H1 (cell line): ENCODE results near the gene ARMC3. TPM values are rescaled to one million over a fixed set of nuclear protein-coding genes. Genes with fewer than 3 reads are reported as not detected.

ENCODE experiments used
- CTCF ChIA-PET: fragments of 300-600 bp; sonication (Branson Sonifier 250); formaldehyde crosslinking; loops from one replicate; lab custom pipeline; 2021; ENCODE audit not compliant: partially characterized antibody; lab: Charles Lee
- POLR2A ChIA-PET: fragments of 300-600 bp; sonication (Branson Sonifier 250); formaldehyde crosslinking; loops from one replicate; lab custom pipeline; 2021; ENCODE audit warnings: inconsistent platforms; ENCODE audit not compliant: partially characterized antibody; lab: Charles Lee
- DNase-seq, 2 experiments: peaks; one replicate each; pipeline versions ENCODE4 v3.0.0 to v3.0.0-alpha.2; 2010 to 2022; ENCODE audit warnings: low spot score in 2 of 2, low read depth in 1 of 2, mixed read lengths in 1 of 2
- FAIRE-seq: peaks from 2 replicates; lab custom pipeline; 2011; peaks lifted over from hg19 to GRCh38; lab: Jason Lieb, UNC
- H2AFZ ChIP-seq: 2 replicates; pipeline ENCODE4 v1.8.1; 2012; ENCODE audit warnings: low read length, inconsistent platforms
- H2AK5ac ChIP-seq: 2 replicates; pipeline ENCODE4 v1.6.1; 2013; ENCODE audit warnings: low read depth, low read length
- H2BK120ac ChIP-seq: replicated peaks from 2 replicates; pipeline ENCODE3; 2013; ENCODE audit warnings: low read depth, low read length, inconsistent platforms
- H2BK12ac ChIP-seq: 2 replicates; pipeline ENCODE4 v1.6.1; 2013; ENCODE audit warnings: low read depth, low read length
- H2BK15ac ChIP-seq: 2 replicates; pipeline ENCODE4 v1.6.1; 2013; ENCODE audit warnings: low read length
- H2BK20ac ChIP-seq: 2 replicates; pipeline ENCODE4 v1.6.1; 2013; ENCODE audit warnings: low read length
- H2BK5ac ChIP-seq: 2 replicates; pipeline ENCODE4 v1.6.1; 2013; ENCODE audit warnings: low read depth, low read length
- H3K14ac ChIP-seq: 2 replicates; pipeline ENCODE4 v1.6.1; 2013; ENCODE audit warnings: inconsistent platforms; ENCODE audit not compliant: insufficient read length
- H3K18ac ChIP-seq: 2 replicates; pipeline ENCODE4 v1.6.1; 2013; ENCODE audit warnings: low read length; ENCODE audit errors: extremely low read depth
- H3K23ac ChIP-seq: 2 replicates; pipeline ENCODE4 v1.6.1; 2013; ENCODE audit warnings: inconsistent platforms; ENCODE audit not compliant: insufficient read length
- H3K23me2 ChIP-seq: 2 replicates; pipeline ENCODE4 v1.6.1; 2013; ENCODE audit warnings: low read depth, low read length
- H3K27ac ChIP-seq: 2 replicates; pipeline ENCODE4 v1.6.1; 2011; ENCODE audit warnings: low read depth, low read length, inconsistent platforms
- H3K27me3 ChIP-seq, 4 experiments: replicated peaks in 1 of 4; 1 replicate in 1 of 4; 2 replicates in 3 of 4; pipeline versions ENCODE4 v1.6.1 to v1.8.1; 2011 to 2013; ENCODE audit warnings: low read length in 3 of 4, mild to moderate bottlenecking in 3 of 4, inconsistent platforms in 2 of 4, mixed read lengths in 2 of 4, moderate library complexity in 1 of 4; ENCODE audit not compliant: control insufficient read depth in 3 of 4, insufficient read depth in 3 of 4; ENCODE audit errors: extremely low read depth in 1 of 4
- H3K36me3 ChIP-seq, 4 experiments: 2 replicates each; pipeline versions ENCODE4 v1.6.1 to v1.8.1; 2011 to 2013; ENCODE audit warnings: mild to moderate bottlenecking in 4 of 4, low read length in 3 of 4, moderate library complexity in 2 of 4, control low read depth in 1 of 4, inconsistent platforms in 1 of 4; ENCODE audit not compliant: insufficient read depth in 4 of 4, control insufficient read depth in 2 of 4
- H3K4ac ChIP-seq: replicated peaks from 2 replicates; pipeline ENCODE3; 2013; ENCODE audit warnings: low read length, low read depth, mixed read lengths, inconsistent platforms; ENCODE audit not compliant: insufficient read length
- H3K4me1 ChIP-seq, 4 experiments: replicated peaks in 1 of 4; 1 replicate in 1 of 4; 2 replicates in 3 of 4; pipeline versions ENCODE4 v1.6.1 to v1.8.1; 2011 to 2013; ENCODE audit warnings: low read length in 3 of 4, inconsistent platforms in 2 of 4, mixed read lengths in 1 of 4; ENCODE audit not compliant: insufficient read depth in 4 of 4, control insufficient read depth in 3 of 4
- H3K4me2 ChIP-seq, 2 experiments: 2 replicates each; pipeline versions ENCODE4 v1.6.1 to v1.8.1; 2011 to 2013; ENCODE audit warnings: low read depth in 2 of 2, low read length in 2 of 2, control low read depth in 1 of 2, inconsistent platforms in 1 of 2, mild to moderate bottlenecking in 1 of 2; ENCODE audit not compliant: insufficient read depth in 1 of 2
- H3K4me3 ChIP-seq, 4 experiments: fragments of 200-600, 300-600 bp in 1 of 4; sonication (generic), shearing (Covaris generic), sonication (Bioruptor Twin) in 1 of 4; 2 replicates each; pipeline versions ENCODE4 v1.5.1 to v1.8.1; 2011 to 2016; ENCODE audit warnings: low read length in 4 of 4, low read depth in 3 of 4, control low read depth in 2 of 4, inconsistent platforms in 2 of 4, mild to moderate bottlenecking in 2 of 4, mixed read lengths in 1 of 4, moderate library complexity in 1 of 4; ENCODE audit not compliant: insufficient read depth in 2 of 4; ENCODE audit errors: extremely low read depth in 1 of 4
- H3K56ac ChIP-seq: replicated peaks from 2 replicates; pipeline ENCODE3; 2013; ENCODE audit warnings: low read depth, mild to moderate bottlenecking, mixed read lengths, low read length, inconsistent platforms; ENCODE audit not compliant: insufficient read length
- H3K79me1 ChIP-seq: 2 replicates; pipeline ENCODE4 v1.6.1; 2013; ENCODE audit warnings: low read depth, low read length, control low read depth
- H3K79me2 ChIP-seq, 2 experiments: 2 replicates each; pipeline versions ENCODE4 v1.6.1 to v1.8.1; 2012 to 2013; ENCODE audit warnings: low read length in 2 of 2, mild to moderate bottlenecking in 2 of 2, inconsistent platforms in 1 of 2; ENCODE audit not compliant: insufficient read depth in 2 of 2, control insufficient read depth in 1 of 2
- H3K9ac ChIP-seq, 4 experiments: replicated peaks in 1 of 4; 1 replicate in 1 of 4; 2 replicates in 3 of 4; pipeline versions ENCODE4 v1.6.1 to v1.8.1; 2011 to 2013; ENCODE audit warnings: low read depth in 3 of 4, low read length in 3 of 4, control low read depth in 2 of 4, mild to moderate bottlenecking in 2 of 4, moderate library complexity in 2 of 4, inconsistent platforms in 1 of 4; ENCODE audit errors: extremely low read depth in 1 of 4
- H3K9me3 ChIP-seq, 2 experiments: 2 replicates each; pipeline versions ENCODE4 v1.6.1 to v1.8.1; 2012 to 2013; ENCODE audit warnings: mild to moderate bottlenecking in 2 of 2, moderate library complexity in 2 of 2, control low read depth in 1 of 2, inconsistent platforms in 1 of 2, low read depth in 1 of 2, low read length in 1 of 2, mixed read lengths in 1 of 2; ENCODE audit not compliant: insufficient read depth in 2 of 2
- H4K20me1 ChIP-seq, 2 experiments: replicated peaks in 1 of 2; 2 replicates each; pipeline versions ENCODE3 to v1.8.1; 2011 to 2013; ENCODE audit warnings: inconsistent platforms in 2 of 2, low read length in 2 of 2, mild to moderate bottlenecking in 1 of 2; ENCODE audit not compliant: insufficient read depth in 2 of 2, control insufficient read depth in 1 of 2
- H4K5ac ChIP-seq: 2 replicates; pipeline ENCODE4 v1.6.1; 2013; ENCODE audit warnings: low read length, low read depth, mixed read lengths, inconsistent platforms; ENCODE audit not compliant: insufficient read length
- H4K8ac ChIP-seq: 2 replicates; pipeline ENCODE4 v1.8.0; 2013; ENCODE audit warnings: mild to moderate bottlenecking, moderate library complexity, low read length, inconsistent platforms; ENCODE audit not compliant: insufficient read depth; ENCODE audit errors: extremely low read depth
- H4K91ac ChIP-seq: replicated peaks from 2 replicates; pipeline ENCODE3; 2013; ENCODE audit warnings: low read length, mixed read lengths, inconsistent platforms; ENCODE audit not compliant: insufficient read length
- BRCA1 ChIP-seq: IDR thresholded peaks from 2 replicates; pipeline ENCODE4 v1.6.1; 2012; ENCODE audit warnings: low read depth, low read length, improper control_type of control experiment
- CBX5 ChIP-seq: fragments of 300-800, 300-1000 bp; sonication (generic); IDR thresholded peaks from 2 replicates; pipeline ENCODE4 v1.7.1; 2016; ENCODE audit warnings: antibody characterized with exemption, low read length, low read depth
- CEBPB ChIP-seq: IDR thresholded peaks from 2 replicates; pipeline ENCODE4 v1.6.1; 2012; ENCODE audit warnings: low read depth, low read length
- KDM1A ChIP-seq: fragments of 200-600, 300-600 bp; sonication (generic); IDR thresholded peaks from 2 replicates; pipeline ENCODE4 v1.7.1; 2016; ENCODE audit warnings: mild to moderate bottlenecking, low read length, borderline replicate concordance
- KDM4A ChIP-seq: IDR thresholded peaks from one replicate; pipeline ENCODE4 v1.7.1; 2012; ENCODE audit warnings: low read depth, mild to moderate bottlenecking, moderate library complexity, low read length, inconsistent platforms; ENCODE audit not compliant: severe bottlenecking
- NRF1 ChIP-seq: IDR thresholded peaks from 2 replicates; pipeline ENCODE4 v1.6.1; 2011; ENCODE audit warnings: mild to moderate bottlenecking, low read depth, low read length, improper control_type of control experiment
- RBBP5 ChIP-seq: IDR thresholded peaks from 2 replicates; pipeline ENCODE4 v1.7.1; 2012; ENCODE audit warnings: low read depth, mild to moderate bottlenecking, inconsistent platforms, low read length, moderate library complexity, borderline replicate concordance
- SIRT6 ChIP-seq: IDR thresholded peaks from one replicate; pipeline ENCODE4 v1.7.1; 2012; ENCODE audit warnings: low read length, inconsistent platforms
- SIX5 ChIP-seq: IDR thresholded peaks from 2 replicates; pipeline ENCODE4 v1.6.1; 2011; ENCODE audit warnings: mild to moderate bottlenecking, low read depth, low read length
- SP2 ChIP-seq: IDR thresholded peaks from 2 replicates; pipeline ENCODE4 v1.6.1; 2012; ENCODE audit warnings: mild to moderate bottlenecking, low read length, inconsistent platforms
- SP4 ChIP-seq: IDR thresholded peaks from 2 replicates; pipeline ENCODE4 v1.6.1; 2012; ENCODE audit warnings: low read length, inconsistent platforms
- SRF ChIP-seq: IDR thresholded peaks from 2 replicates; pipeline ENCODE4 v1.6.1; 2011; ENCODE audit warnings: mild to moderate bottlenecking, low read depth, low read length, moderate library complexity
- SUZ12 ChIP-seq: fragments of 200-600 bp; sonication (generic); IDR thresholded peaks from 2 replicates; pipeline ENCODE4 v1.6.1; 2012; ENCODE audit warnings: mild to moderate bottlenecking, inconsistent platforms, low read length, moderate library complexity, mixed read lengths
- TBP ChIP-seq: IDR thresholded peaks from 2 replicates; pipeline ENCODE4 v1.6.1; 2011; ENCODE audit warnings: low read depth, low read length, improper control_type of control experiment
- TEAD4 ChIP-seq: IDR thresholded peaks from 2 replicates; pipeline ENCODE4 v1.6.1; 2012; ENCODE audit warnings: low read depth, low read length, inconsistent platforms, mixed read lengths
- WGBS, 2 experiments: shearing (Covaris generic) in 1 of 2; methylation state at CpG; one replicate each; pipeline versions ENCODE4 v1.1.6 to v1.1.7; 2013 to 2015; ENCODE audit warnings: low lambda C conversion rate in 2 of 2, mixed read lengths in 2 of 2, inconsistent platforms in 1 of 2, low coverage in 1 of 2, missing lambda C conversion rate in 1 of 2; ENCODE audit not compliant: insufficient replicate concordance in 2 of 2, insufficient coverage in 1 of 2, insufficient read length in 1 of 2; ENCODE audit errors: extremely low coverage in 1 of 2, missing lambda C conversion rate in 1 of 2; 5-methylcytosine and 5-hydroxymethylcytosine counted together
- polyA plus RNA-seq, 7 experiments: library from polyadenylated mRNA; depleted of rRNA in 3 of 7; stranded (reverse) in 5 of 7; unstranded in 2 of 7; fragments of >200 nt in 5 of 7; fragments of 200-250 nt in 2 of 7; gene quantifications; 1 replicate in 5 of 7; 2 replicates in 1 of 7; 4 replicates in 1 of 7; pipeline versions ENCODE4 v1.2.1 to v1.2.3, GENCODE V29; 2011 to 2013; ENCODE audit warnings: missing spikeins in 2 of 7, mixed read lengths in 2 of 7
- total RNA-seq: library from RNA; stranded (reverse); fragmentation: NEBNext Ultra II Directional; extraction: Animal tissue kit (Norgen Biotek cat#: 25700); gene quantifications from 2 replicates; pipeline ENCODE4 v1.2.1, GENCODE V29; 2021

The ARMC3 gene
- total and polyA plus RNA-seq, 2 of the 8 experiments (the other 6 are each of a cell fraction or from before 2014, with no cell fraction given), result 0.15 TPM

DNA sequence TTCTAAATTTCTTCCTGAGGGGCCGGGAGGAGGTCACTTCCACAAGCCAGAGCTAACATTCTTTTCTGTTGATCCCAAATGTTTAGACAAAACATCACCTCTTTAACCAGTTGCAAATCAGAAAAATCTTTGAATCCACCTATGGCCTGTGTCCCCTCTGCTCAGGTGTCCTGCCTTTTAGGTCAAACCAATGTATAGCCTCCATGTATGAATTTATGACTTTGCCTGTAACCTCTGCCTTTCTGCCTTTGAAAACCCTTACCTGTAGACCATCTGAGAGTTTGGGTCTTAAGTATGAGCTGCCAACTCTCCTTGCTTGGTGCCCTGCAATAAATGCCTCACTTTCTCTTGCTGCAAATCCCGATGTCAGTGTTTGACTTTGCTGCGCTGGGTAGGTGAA lies 123.4 kb downstream of the ARMC3 start:
- Histone ChIP-seq H4K91ac (no peak overlapping the region), H2BK15ac (no peak overlapping the region), H2BK12ac (no peak overlapping the region), H4K20me1 (no peaks in the 10 kb centered on the region), H2AFZ (no peak overlapping the region), H3K27ac (no peak overlapping the region), H3K23ac (no peak overlapping the region), H2BK120ac (no peak overlapping the region), H3K36me3 (no peaks in the 10 kb centered on the region), H4K5ac (no peak overlapping the region), H3K27me3 (no peaks in the 10 kb centered on the region), H3K18ac (no peak overlapping the region), H3K23me2 (no peaks in the 10 kb centered on the region), H3K79me2 (no peaks in the 10 kb centered on the region), H3K4me2 (no peak overlapping the region), H4K8ac (no peak overlapping the region), H2AK5ac (no peak overlapping the region), H3K4ac (no peak overlapping the region), H3K79me1 (no peaks in the 10 kb centered on the region), H3K14ac (no peak overlapping the region), H2BK5ac (no peak overlapping the region), H3K56ac (no peak overlapping the region), H3K4me1 (peaks cover 0 to 17% (median 6%) of the 10 kb centered on the region in 4 experiments; a peak in 4 of 7 replicates), H3K9me3 (no peaks in the 10 kb centered on the region), H2BK20ac (no peak overlapping the region), H3K4me3 (no peak overlapping the region), H3K9ac (no peak overlapping the region)
- DNase-seq (no peak), FAIRE-seq (no peak)
- CTCF ChIA-PET, result interaction anchor here (0.8 to 1.8 kb wide), 3 partner anchors 13 to 310 kb away, joined by 3 to 11 read pairs (median 3); no protein-coding TSS in a partner anchor
- POLR2A ChIA-PET, result interaction anchor here (0.8 kb wide), 1 partner anchor 33 kb away, joined by 3 read pairs; no protein-coding TSS in a partner anchor
- 97% methylated on average over 3 of the region's 3 CpGs; no CpG with 5 or more reads in 1 of the 2 experiments for WGBS, 2 experiments
- no peak for TF ChIP-seq RBBP5
- no peak for TF ChIP-seq CEBPB
- no peak for TF ChIP-seq SP4
- TF ChIP-seq KDM4A, result no peak
- TF ChIP-seq SP2, result no peak
- TF ChIP-seq TEAD4, result no peak
- no peak for TF ChIP-seq NRF1
- no peak for TF ChIP-seq KDM1A
- TF ChIP-seq CBX5, result no peak
- TF ChIP-seq SIRT6, result no peak
- TF ChIP-seq SRF, result no peak
- TF ChIP-seq SIX5, result no peak
- TF ChIP-seq SUZ12, result no peak
- no peak for TF ChIP-seq BRCA1
- no peak for TF ChIP-seq TBP
